ENCODE results near the gene KIF20B.
"Not testable (repeated sequence)": the region's sequence is repeated elsewhere in the genome, so short reads cannot be mapped to it uniquely, and the experiment has no call there.

GRCh38 chr10:89819008-89819407 is 117.6 kb downstream of the KIF20B start:
- not testable (repeated sequence) for TF ChIP-seq CTCF, POLR2AphosphoS5 (IDR thresholded peaks at IDR 0.05)

All from prostate gland (tissue), 2 donors.